OCI-LY1 (cell line): ENCODE data around the gene SSC4D.

ENCODE experiments used
- H2AFZ ChIP-seq: fragments of 200-600 bp; sonication (generic), shearing (Covaris generic); 2 replicates; pipeline ENCODE4 v1.6.0; 2014; ENCODE audit warnings: antibody characterized with exemption, mild to moderate bottlenecking, low read length
- H3F3A ChIP-seq: fragments of 200-600 bp; sonication (generic), shearing (Covaris generic); 2 replicates; pipeline ENCODE4 v1.6.0; 2014; ENCODE audit warnings: mild to moderate bottlenecking, antibody characterized with exemption, low read length, moderate library complexity; ENCODE audit not compliant: insufficient read depth
- H3K27ac ChIP-seq: fragments of 200-600 bp; sonication (generic); 2 replicates; pipeline ENCODE4 v1.5.1; 2014; ENCODE audit warnings: low read length, mixed run types, mild to moderate bottlenecking, low read depth; ENCODE audit not compliant: poor library complexity, severe bottlenecking
- H3K27me3 ChIP-seq: fragments of 200-600 bp; sonication (generic); 2 replicates; pipeline ENCODE4 v1.6.0; 2014; ENCODE audit warnings: antibody characterized with exemption, mild to moderate bottlenecking, low read length, moderate library complexity; ENCODE audit not compliant: insufficient read depth
- H3K36me3 ChIP-seq: fragments of 200-600 bp; sonication (generic); 2 replicates; pipeline ENCODE4 v1.6.1; 2014; ENCODE audit warnings: mild to moderate bottlenecking, antibody characterized with exemption, low read length, moderate library complexity, mixed read lengths; ENCODE audit not compliant: insufficient read depth
- H3K4me1 ChIP-seq: fragments of 200-600 bp; sonication (generic); 2 replicates; pipeline ENCODE4 v1.5.1; 2014; ENCODE audit warnings: mild to moderate bottlenecking, low read length, moderate library complexity; ENCODE audit not compliant: insufficient read depth, severe bottlenecking
- H3K4me2 ChIP-seq: fragments of 200-600 bp; sonication (generic), shearing (Covaris generic); 2 replicates; pipeline ENCODE4 v1.6.1; 2014; ENCODE audit warnings: low read length
- H3K4me3 ChIP-seq: fragments of 200-600 bp; sonication (generic); 2 replicates; pipeline ENCODE4 v1.5.1; 2014; ENCODE audit warnings: low read length, low read depth, mild to moderate bottlenecking, mixed read lengths; ENCODE audit not compliant: poor library complexity, severe bottlenecking
- H3K79me2 ChIP-seq: fragments of 200-600 bp; shearing (Covaris generic); 2 replicates; pipeline ENCODE4 v1.6.1; 2016; ENCODE audit warnings: mixed run types, low read length, mixed read lengths; ENCODE audit not compliant: insufficient read depth
- H3K9ac ChIP-seq: fragments of 200-600 bp; sonication (generic), shearing (Covaris generic); 2 replicates; pipeline ENCODE4 v1.6.1; 2014; ENCODE audit warnings: mild to moderate bottlenecking, low read length, mixed read lengths
- H3K9me2 ChIP-seq: fragments of 200-600 bp; sonication (generic), shearing (Covaris generic); 2 replicates; pipeline ENCODE4 v1.6.1; 2014; ENCODE audit warnings: low read depth, mild to moderate bottlenecking, low read length, mixed read lengths
- H3K9me3 ChIP-seq: fragments of 200-600 bp; shearing (Covaris generic); 2 replicates; pipeline ENCODE4 v1.6.1; 2014; ENCODE audit warnings: low read length, mixed read lengths
- H4K20me1 ChIP-seq: fragments of 200-600 bp; sonication (generic), shearing (Covaris generic); 2 replicates; pipeline ENCODE4 v1.6.0; 2016; ENCODE audit warnings: mild to moderate bottlenecking, low read length; ENCODE audit not compliant: insufficient read depth
- CTCF ChIP-seq: fragments of 200-600 bp; sonication (generic), shearing (Covaris generic); IDR thresholded peaks from 2 replicates; pipeline ENCODE4 v1.5.1; 2017; ENCODE audit warnings: mild to moderate bottlenecking, antibody characterized with exemption, low read length, moderate library complexity, mixed read lengths
- EZH2 ChIP-seq: fragments of 200-600 bp; sonication (generic), shearing (Covaris generic); IDR thresholded peaks from 2 replicates; pipeline ENCODE4 v1.8.0; 2017; ENCODE audit warnings: borderline replicate concordance, mixed run types, mild to moderate bottlenecking, antibody characterized with exemption, low read length, moderate library complexity, mixed read lengths

Gene SSC4D

GRCh38 chr7:76386691-76387260, 22.7 kb downstream of the SSC4D start:
- Histone ChIP-seq H2AFZ (no peak overlapping the region), H3K9me2 (no peaks in the 10 kb centered on the region), H3F3A (no peaks in the 10 kb centered on the region), H3K36me3 (no peaks in the 10 kb centered on the region), H3K79me2 (no peaks in the 10 kb centered on the region), H3K27ac (no peak overlapping the region), H4K20me1 (no peaks in the 10 kb centered on the region), H3K9ac (no peak overlapping the region), H3K4me1 (peaks cover 20% of the 10 kb centered on the region), H3K9me3 (no peaks in the 10 kb centered on the region), H3K27me3 (no peaks in the 10 kb centered on the region), H3K4me2 (no peak overlapping the region), H3K4me3 (no peak overlapping the region)
- no peak for TF ChIP-seq EZH2
- TF ChIP-seq CTCF, result no peak

GRCh38 chr7:76383089-76383944, 26.2 kb downstream of the SSC4D start:
- TF ChIP-seq EZH2 (no peak), CTCF (0 out of 2 replicates have a peak, but pooled peaks have one; percentile 8)

GRCh38 chr7:76381814-76382213, 27.7 kb downstream of the SSC4D start:
- H3K4me3 ChIP-seq, result no peak overlapping the region
- no peak overlapping the region for H3K4me2 ChIP-seq
- H2AFZ ChIP-seq, result no peak overlapping the region
- H3K9me2 ChIP-seq, result no peaks in the 10 kb centered on the region
- no peak for TF ChIP-seq EZH2
- TF ChIP-seq CTCF, result no peak
- H3K4me1 ChIP-seq, result peaks cover 6% of the 10 kb centered on the region
- no peaks in the 10 kb centered on the region for H3K36me3 ChIP-seq
- no peaks in the 10 kb centered on the region for H3K9me3 ChIP-seq
- no peak overlapping the region for H3K9ac ChIP-seq
- H3K79me2 ChIP-seq, result no peaks in the 10 kb centered on the region
- H4K20me1 ChIP-seq, result no peaks in the 10 kb centered on the region
- H3K27me3 ChIP-seq, result no peaks in the 10 kb centered on the region
- no peaks in the 10 kb centered on the region for H3F3A ChIP-seq
- H3K27ac ChIP-seq, result no peak overlapping the region

More at GRCh38 chr7:76383089-76383944, 26.2 kb downstream of the SSC4D start:
- H3K79me2 ChIP-seq, result no peaks in the 10 kb centered on the region
- no peaks in the 10 kb centered on the region for H3K27me3 ChIP-seq
- no peak overlapping the region for H3K4me2 ChIP-seq
- no peaks in the 10 kb centered on the region for H3F3A ChIP-seq
- no peaks in the 10 kb centered on the region for H4K20me1 ChIP-seq
- H2AFZ ChIP-seq, result no peak overlapping the region
- H3K4me3 ChIP-seq, result no peak overlapping the region
- H3K4me1 ChIP-seq, result peaks cover 13% of the 10 kb centered on the region
- no peak overlapping the region for H3K27ac ChIP-seq
- no peaks in the 10 kb centered on the region for H3K36me3 ChIP-seq
- H3K9ac ChIP-seq, result no peak overlapping the region
- H3K9me3 ChIP-seq, result no peaks in the 10 kb centered on the region
- H3K9me2 ChIP-seq, result no peaks in the 10 kb centered on the region
